Measurements from ENCODE around the gene NAP1L4. TPM values are rescaled to one million over a fixed set of nuclear protein-coding genes. Genes with fewer than 3 reads are reported as not detected.

Gene NAP1L4
- total and polyA plus RNA-seq, 2 of the 8 experiments (the other 6 are each of a cell fraction or from before 2014, with no cell fraction given): 75.8 to 194 TPM

DNA sequence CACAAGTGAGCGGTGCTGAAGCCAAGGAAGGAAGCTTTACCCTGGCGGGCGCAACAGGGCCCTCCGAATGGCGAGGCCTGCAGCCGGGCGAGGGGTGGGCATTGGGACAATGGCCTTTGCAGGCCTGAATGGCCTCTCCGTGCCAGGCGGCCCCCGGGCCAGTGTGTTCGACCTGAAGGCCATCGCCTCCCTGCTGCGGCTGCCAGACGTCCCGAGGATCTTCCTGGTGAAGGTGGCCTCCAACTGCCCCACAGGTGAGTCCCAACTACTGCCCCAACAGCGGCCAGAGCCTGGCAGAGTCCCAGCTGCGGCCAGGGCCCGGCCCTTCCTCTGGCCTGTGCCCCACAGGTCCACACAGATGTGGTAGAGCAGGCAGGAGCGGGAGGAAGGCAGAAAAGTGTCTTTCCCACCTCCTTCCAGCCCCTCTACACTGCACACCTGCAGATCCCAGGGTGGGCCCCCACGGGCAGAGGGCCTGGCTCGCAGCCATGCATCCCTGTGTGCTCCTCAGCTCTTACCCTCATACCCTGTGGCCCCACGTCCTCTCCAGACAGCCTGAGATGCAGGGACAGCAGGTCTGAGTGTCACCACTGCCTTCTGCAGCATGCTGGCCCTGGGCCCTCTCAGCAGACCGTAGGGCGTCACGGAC is 74.2 kb downstream of the NAP1L4 start:
- ChIA-PET CTCF (ENCODE audit: partially characterized antibody) (interaction anchor here (1.0 to 4.2 kb wide), 4 partner anchors 13 to 387 kb away, joined by 3 to 18 read pairs (median 4); no protein-coding TSS in a partner anchor), POLR2A (ENCODE audit: partially characterized antibody) (interaction anchor here (1.0 to 1.4 kb wide), 2 partner anchors 12 to 15 kb away, joined by 3 read pairs; no protein-coding TSS in a partner anchor)
- Histone ChIP-seq H3K27me3 (replicated peaks in 1 of 4; ENCODE audit: control insufficient read depth in 3 of 4, extremely low read depth in 1 of 4, insufficient read depth in 3 of 4, low read length in 3 of 4) (no peaks in the 10 kb centered on the region), H3K4ac (replicated peaks; ENCODE audit: insufficient read length, low read depth, low read length) (no peak overlapping the region), H4K8ac (ENCODE audit: extremely low read depth, insufficient read depth, low read length) (no peak overlapping the region), H3K27ac (ENCODE audit: low read depth, low read length) (no peak overlapping the region), H4K20me1 (replicated peaks in 1 of 2; ENCODE audit: control insufficient read depth in 1 of 2, insufficient read depth in 2 of 2, low read length in 2 of 2) (peaks cover 0 to 1% of the 10 kb centered on the region in 2 experiments), H2AK5ac (ENCODE audit: low read depth, low read length) (no peak overlapping the region), H2BK15ac (ENCODE audit: low read length) (no peak overlapping the region), H3K4me2 (ENCODE audit: insufficient read depth in 1 of 2, low read depth in 2 of 2, low read length in 2 of 2) (no peak overlapping the region), H3K79me1 (ENCODE audit: low read depth, low read length) (no peaks in the 10 kb centered on the region), H3K36me3 (ENCODE audit: control insufficient read depth in 2 of 4, insufficient read depth in 4 of 4, low read length in 3 of 4) (no peaks in the 10 kb centered on the region), H3K9me3 (ENCODE audit: insufficient read depth in 2 of 2, low read depth in 1 of 2, low read length in 1 of 2) (no peaks in the 10 kb centered on the region), H3K4me1 (replicated peaks in 1 of 4; ENCODE audit: control insufficient read depth in 3 of 4, insufficient read depth in 4 of 4, low read length in 3 of 4) (peaks cover 0 to 8% (median 3%) of the 10 kb centered on the region in 4 experiments; a peak in 3 of 7 replicates), H3K79me2 (ENCODE audit: control insufficient read depth in 1 of 2, insufficient read depth in 2 of 2, low read length in 2 of 2) (no peaks in the 10 kb centered on the region), H3K23me2 (ENCODE audit: low read depth, low read length) (no peaks in the 10 kb centered on the region), H2BK120ac (replicated peaks; ENCODE audit: low read depth, low read length) (no peak overlapping the region), H2BK5ac (ENCODE audit: low read depth, low read length) (no peak overlapping the region), H3K18ac (ENCODE audit: extremely low read depth, low read length) (no peak overlapping the region), H3K56ac (replicated peaks; ENCODE audit: insufficient read length, low read depth, low read length) (no peak overlapping the region), H2AFZ (ENCODE audit: low read length) (no peak overlapping the region), H3K9ac (replicated peaks in 1 of 4; ENCODE audit: extremely low read depth in 1 of 4, low read depth in 3 of 4, low read length in 3 of 4) (no peak overlapping the region), H2BK20ac (ENCODE audit: low read length) (no peak overlapping the region; the same call in 1 of the 2 replicates), H2BK12ac (ENCODE audit: low read depth, low read length) (no peak overlapping the region), H3K23ac (ENCODE audit: insufficient read length) (no peak overlapping the region), H3K4me3 (ENCODE audit: extremely low read depth in 1 of 4, insufficient read depth in 2 of 4, low read depth in 3 of 4, low read length in 4 of 4) (no peak overlapping the region), H4K91ac (replicated peaks; ENCODE audit: insufficient read length, low read length) (no peak overlapping the region), H4K5ac (ENCODE audit: insufficient read length, low read depth, low read length) (no peak overlapping the region), H3K14ac (ENCODE audit: insufficient read length) (no peak overlapping the region)
- FAIRE-seq (no peak), DNase-seq (ENCODE audit: low read depth in 1 of 2, low spot score in 2 of 2) (no peak)
- WGBS, 2 experiments (ENCODE audit: extremely low coverage in 1 of 2, insufficient coverage in 1 of 2, insufficient read length in 1 of 2, insufficient replicate concordance in 2 of 2, low coverage in 1 of 2, low lambda C conversion rate in 2 of 2, missing lambda C conversion rate in 1 of 2): 79% methylated on average over 21 of the region's 25 CpGs; no CpG with 5 or more reads in 1 of the 2 experiments
- no peak for TF ChIP-seq SP4 (IDR thresholded peaks at IDR 0.05; ENCODE audit: low read length)
- TF ChIP-seq POU5F1 (IDR thresholded peaks at IDR 0.05; ENCODE audit: low read depth, low read length): no peak
- TF ChIP-seq FOSL1 (IDR thresholded peaks at IDR 0.05; ENCODE audit: insufficient read depth, low read depth, low read length): no peak
- TF ChIP-seq TCF12 (IDR thresholded peaks at IDR 0.05; ENCODE audit: low read depth, low read length): no peak
- TF ChIP-seq HDAC2 (IDR thresholded peaks at IDR 0.05; ENCODE audit: borderline replicate concordance in 1 of 2, low read depth in 2 of 2, low read length in 2 of 2): no peak
- no peak for TF ChIP-seq POLR2AphosphoS5 (IDR thresholded peaks at IDR 0.05; ENCODE audit: low read depth, low read length)
- no peak for TF ChIP-seq CTBP2 (IDR thresholded peaks at IDR 0.05; ENCODE audit: borderline replicate concordance, insufficient read depth, insufficient read length, low read length)
- no peak for TF ChIP-seq RXRA (IDR thresholded peaks at IDR 0.05; ENCODE audit: insufficient read depth, low read depth, low read length)
- no peak for TF ChIP-seq BCL11A (IDR thresholded peaks at IDR 0.05; ENCODE audit: low read depth in 2 of 2, low read length in 2 of 2)
- no peak for TF ChIP-seq BRCA1 (IDR thresholded peaks at IDR 0.05; ENCODE audit: low read depth, low read length)
- TF ChIP-seq RNF2 (IDR thresholded peaks at IDR 0.05; ENCODE audit: borderline replicate concordance, low read depth, low read length, missing control alignments, poor library complexity, severe bottlenecking): no peak
- no peak for TF ChIP-seq BACH1 (IDR thresholded peaks at IDR 0.05; ENCODE audit: low read length)
- no peak for TF ChIP-seq CBX5 (IDR thresholded peaks at IDR 0.05; ENCODE audit: low read depth, low read length)

All from H1 (cell line).